ENCODE measurements around the gene SETD1B.
"Not testable (repeated sequence)": the region's sequence is repeated elsewhere in the genome, so short reads cannot be mapped to it uniquely, and the experiment has no call there.

SETD1B gene

GRCh38 chr12:121787063-121788025, 16.5 kb upstream of the SETD1B start:
- TF ChIP-seq ZNF274 (IDR thresholded peaks at IDR 0.05; ENCODE audit: low read depth, low read length) = no peak
- no peak overlapping the region for H3K4me3 ChIP-seq (ENCODE audit: low read length)

DNA sequence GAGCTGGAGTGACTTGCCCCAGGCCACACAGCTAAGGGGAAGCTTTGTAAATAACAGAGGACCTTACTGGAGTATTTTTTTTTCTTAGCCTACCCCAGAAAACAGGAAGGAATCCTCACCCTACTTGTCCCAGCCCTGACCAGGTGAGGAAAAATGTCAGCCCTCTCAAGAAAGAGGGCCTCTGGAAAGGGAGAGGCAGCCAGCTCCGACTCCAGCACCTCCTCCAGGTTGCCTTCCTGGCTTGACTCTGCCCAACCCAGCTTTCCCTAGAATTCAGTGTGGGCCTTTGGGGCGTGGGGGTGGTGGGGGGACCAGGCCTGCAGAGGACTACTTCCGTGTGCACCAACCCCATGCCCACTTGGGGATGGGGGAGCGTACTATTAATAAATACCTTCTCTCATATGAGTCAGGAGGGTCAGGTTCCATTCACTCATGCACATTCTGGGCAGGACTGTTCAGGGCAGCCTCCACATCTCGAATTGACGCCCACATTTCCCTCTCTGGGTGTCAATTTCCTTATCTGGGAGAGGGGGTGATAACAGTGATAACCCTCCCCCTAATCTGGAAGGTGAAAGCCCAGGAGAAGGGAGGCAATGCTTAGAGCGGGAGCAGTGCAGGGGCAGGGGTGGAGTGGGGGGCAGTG, 15.5 kb upstream of the SETD1B start:
- H3K4me3 ChIP-seq (ENCODE audit: low read length) = no peak overlapping the region
- no peak for TF ChIP-seq ZNF274 (IDR thresholded peaks at IDR 0.05; ENCODE audit: low read depth, low read length)

DNA sequence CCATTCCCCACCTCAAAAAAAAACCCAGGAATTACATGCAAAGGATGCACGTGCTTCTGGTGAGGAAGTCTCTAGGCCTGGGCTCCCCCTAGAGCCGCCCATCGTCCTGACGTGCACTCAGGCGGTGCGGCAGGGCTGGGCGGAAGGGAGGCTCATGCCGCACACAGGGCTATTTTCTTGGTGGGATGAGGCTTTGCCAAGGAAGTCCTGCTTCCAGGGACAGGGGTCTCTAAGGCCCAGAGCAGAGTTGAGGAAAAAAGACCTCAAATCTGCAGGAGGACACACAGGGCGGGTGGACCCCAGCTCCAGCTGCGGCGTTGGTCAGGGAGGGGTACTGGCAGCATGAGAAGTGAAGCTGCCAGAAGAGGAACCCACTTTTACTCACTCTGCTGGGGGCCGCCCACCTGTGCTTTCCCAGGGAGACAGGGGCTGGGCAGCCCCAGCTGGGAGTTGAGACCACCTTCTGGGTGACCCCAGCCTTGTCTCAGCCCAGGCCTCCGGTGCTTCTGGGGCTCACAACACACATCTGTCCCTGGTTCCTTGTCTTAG, 14.5 kb upstream of the SETD1B start:
- no peak for TF ChIP-seq ZNF274 (IDR thresholded peaks at IDR 0.05; ENCODE audit: low read depth, low read length)
- peak overlapping the region; percentile 27; the same call in 1 of the 2 replicates for H3K4me3 ChIP-seq (ENCODE audit: low read length)

- no peak for TF ChIP-seq ZNF274 (IDR thresholded peaks at IDR 0.05; ENCODE audit: low read depth, low read length)
- peak overlapping the region; percentile 27; the same call in 1 of the 2 replicates for H3K4me3 ChIP-seq (ENCODE audit: low read length)
These were observed 13.7 kb upstream of the SETD1B start for GRCh38 chr12:121789800-121790728.

DNA sequence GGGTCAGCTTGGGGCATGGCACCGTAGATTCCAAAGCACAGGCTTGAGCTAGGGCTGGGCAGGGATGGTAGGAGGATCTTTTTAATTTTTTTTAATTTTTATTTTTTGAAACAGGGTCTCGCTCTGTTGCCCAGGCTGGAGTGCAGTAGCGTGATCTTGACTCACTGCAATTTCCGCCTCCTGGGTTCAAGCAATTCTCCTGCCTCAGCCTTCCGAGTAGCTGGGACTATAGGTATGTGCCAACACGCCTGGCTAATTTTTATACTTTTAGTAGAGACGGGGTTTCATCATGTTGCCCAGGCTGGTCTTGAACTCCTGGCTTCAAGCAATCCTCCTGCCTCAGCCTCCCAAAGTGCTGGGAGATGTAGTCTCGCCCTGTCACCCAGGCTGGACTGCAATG, 13.0 kb upstream of the SETD1B start:
- not testable (repeated sequence) for H3K4me3 ChIP-seq (ENCODE audit: low read length)

DNA sequence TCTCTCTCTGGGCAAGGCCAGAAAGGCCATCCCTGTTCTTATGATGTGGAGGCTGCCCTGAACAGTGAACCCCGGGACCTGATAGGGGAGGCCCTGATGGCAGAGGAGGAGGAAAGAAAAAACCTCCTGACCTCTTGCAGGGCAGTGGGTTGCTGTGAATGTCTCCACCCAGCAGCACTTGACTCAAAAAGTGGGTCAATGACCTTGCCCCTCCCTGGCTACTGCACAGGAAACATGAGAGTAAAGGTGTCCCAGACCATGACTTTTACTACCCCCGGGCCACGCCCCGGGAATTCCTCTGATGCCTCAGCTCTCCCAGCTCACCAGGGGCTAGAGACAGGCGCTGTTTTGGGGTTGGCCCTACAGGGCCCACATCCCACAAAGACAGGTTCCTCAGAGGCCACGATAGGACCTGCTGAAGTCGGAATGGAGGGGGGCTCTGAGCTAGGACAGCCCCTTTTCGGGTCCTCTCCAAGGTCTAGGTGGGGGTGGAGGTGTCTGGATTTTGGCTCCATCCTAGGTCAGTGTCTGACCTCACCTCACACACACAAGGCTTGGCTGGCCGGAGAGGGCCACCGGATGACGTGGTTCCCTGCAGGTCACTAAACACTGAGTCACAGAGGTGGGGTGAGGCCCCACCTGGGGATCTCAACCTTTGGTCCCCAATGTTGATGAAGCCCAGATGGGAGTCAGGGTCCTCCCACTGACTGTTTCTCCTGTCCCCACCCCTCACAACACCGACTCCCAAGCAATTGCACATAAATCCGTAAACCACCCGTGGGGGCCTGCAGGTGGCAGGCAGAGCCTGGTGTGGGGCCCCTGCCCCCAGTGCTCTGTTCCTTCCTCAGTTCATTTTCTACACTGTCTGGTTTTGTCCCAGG, 11.9 kb upstream of the SETD1B start:
- no peak for TF ChIP-seq ZNF274 (IDR thresholded peaks at IDR 0.05; ENCODE audit: low read depth, low read length)
- peak overlapping the region; percentile 74; the same call in 1 of the 2 replicates for H3K4me3 ChIP-seq (ENCODE audit: low read length)

DNA sequence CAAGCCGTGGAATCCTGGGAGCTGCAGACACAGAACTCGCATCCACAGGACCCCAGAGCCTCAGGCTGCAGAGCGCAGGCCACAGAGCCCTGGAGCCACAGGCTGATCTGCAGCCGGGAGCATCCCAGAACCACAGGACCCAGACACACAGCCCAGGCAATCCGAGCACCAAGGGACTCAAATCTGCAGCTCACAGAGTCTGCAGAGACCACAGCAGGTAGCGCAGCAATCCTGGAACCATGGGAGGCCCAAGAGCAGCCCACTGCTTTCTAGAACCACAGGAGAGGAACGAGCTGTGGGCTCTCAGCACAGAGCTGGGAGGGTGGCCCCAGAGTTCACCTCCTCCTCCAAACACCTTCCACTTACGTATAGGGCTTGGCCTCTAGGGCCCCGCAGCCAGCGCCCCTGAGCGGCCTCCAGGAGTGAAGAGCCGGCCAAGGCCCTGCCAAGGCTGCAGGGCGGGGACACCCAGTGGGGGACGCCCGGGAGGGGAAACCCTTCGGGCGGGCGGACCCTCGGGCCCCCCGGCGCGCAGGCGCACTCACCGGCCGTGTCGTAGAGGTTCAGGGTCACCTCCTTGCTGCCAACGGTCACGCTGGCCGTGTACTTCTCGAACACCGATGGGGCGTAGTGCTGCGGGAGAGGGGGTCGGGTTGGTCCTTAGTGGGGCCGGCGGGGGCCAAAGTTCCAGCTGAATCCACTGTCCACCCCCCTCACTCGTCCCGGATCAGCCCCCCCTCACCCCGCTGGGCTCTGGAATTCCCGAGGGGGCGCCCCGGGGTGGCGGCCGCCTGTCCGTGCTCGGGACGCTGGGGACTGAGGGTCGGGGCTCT, 11.0 kb upstream of the SETD1B start:
- H3K4me3 ChIP-seq (ENCODE audit: low read length) = peak overlapping the region; percentile 74; the same call in 1 of the 2 replicates
- TF ChIP-seq ZNF274 (IDR thresholded peaks at IDR 0.05; ENCODE audit: low read depth, low read length) = no peak

DNA sequence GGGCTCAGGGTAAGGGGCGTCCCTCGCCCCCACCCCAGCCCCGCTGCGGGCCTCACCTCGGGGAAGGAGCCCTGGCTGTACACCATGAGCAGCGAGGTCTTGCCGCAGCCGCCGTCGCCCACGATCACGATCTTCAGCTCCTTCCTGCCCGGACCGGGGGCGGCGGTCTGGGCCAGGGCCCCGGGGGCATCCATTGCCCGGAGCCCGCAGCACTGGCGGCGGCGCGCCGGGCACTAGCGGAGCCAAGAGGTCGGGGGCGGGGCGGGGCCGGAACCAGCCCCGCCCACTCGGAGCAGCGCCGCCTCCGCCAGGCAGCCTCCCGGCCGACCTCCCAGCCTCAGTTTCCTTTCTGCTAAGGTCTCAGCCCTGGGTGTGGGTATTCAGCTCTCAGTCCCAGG, 10.4 kb upstream of the SETD1B start, which contains the start of gene RHOF:
TSS of gene RHOF (minus strand) at position 249 of the 398 bp plus-strand sequence. CDS start at position 194, 55 bp downstream.
- H3K4me3 ChIP-seq (ENCODE audit: low read length) = peak within 1 kb of the TSS; percentile 74; the same call in 1 of the 2 replicates
- no peak for TF ChIP-seq ZNF274 (IDR thresholded peaks at IDR 0.05; ENCODE audit: low read depth, low read length)

- peak overlapping the region; percentile 74; the same call in 1 of the 2 replicates for H3K4me3 ChIP-seq (ENCODE audit: low read length)
- TF ChIP-seq ZNF274 (IDR thresholded peaks at IDR 0.05; ENCODE audit: low read depth, low read length) = no peak
These were observed 9.8 kb upstream of the SETD1B start for GRCh38 chr12:121793838-121794533.

GRCh38 chr12:121794534-121795033, 9.2 kb upstream of the SETD1B start:
- no peak overlapping the region; the same call in 1 of the 2 replicates for H3K4me3 ChIP-seq (ENCODE audit: low read length)
- no peak for TF ChIP-seq ZNF274 (IDR thresholded peaks at IDR 0.05; ENCODE audit: low read depth, low read length)

Measured in GM08714 (cell line).